ENCODE results near the gene CEACAM5.

CEACAM5 gene
- total RNA-seq = 0 reads per million in 3 donors

DNA sequence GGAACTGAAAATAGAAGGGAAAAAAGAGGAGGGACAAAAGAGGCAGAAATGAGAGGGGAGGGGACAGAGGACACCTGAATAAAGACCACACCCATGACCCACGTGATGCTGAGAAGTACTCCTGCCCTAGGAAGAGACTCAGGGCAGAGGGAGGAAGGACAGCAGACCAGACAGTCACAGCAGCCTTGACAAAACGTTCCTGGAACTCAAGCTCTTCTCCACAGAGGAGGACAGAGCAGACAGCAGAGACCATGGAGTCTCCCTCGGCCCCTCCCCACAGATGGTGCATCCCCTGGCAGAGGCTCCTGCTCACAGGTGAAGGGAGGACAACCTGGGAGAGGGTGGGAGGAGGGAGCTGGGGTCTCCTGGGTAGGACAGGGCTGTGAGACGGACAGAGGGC lies at the start of gene CEACAM5:
TSS of gene CEACAM5 (plus strand) at position 146 of the 400 bp plus-strand sequence. CDS start at position 252, 106 bp downstream.
- Histone ChIP-seq H3K36me3 (ENCODE audit: control insufficient read depth, insufficient read depth, low read length) (no peaks in the 10 kb centered on the region), H3K9me3 (ENCODE audit: control insufficient read depth, low read length) (no peaks in the 10 kb centered on the region), H3K4me1 (ENCODE audit: control insufficient read depth, insufficient read depth, low read length, poor library complexity, severe bottlenecking) (no peaks in the 10 kb centered on the region), H3K27ac (ENCODE audit: insufficient read depth, low read length, poor library complexity, severe bottlenecking) (no peak within 1 kb of the TSS), H3K27me3 (replicated peaks; ENCODE audit: control insufficient read depth, insufficient read depth, low read length, poor library complexity, severe bottlenecking) (peaks cover 11% of the 10 kb centered on the region), H3K4me3 (ENCODE audit: insufficient read depth, low read depth, low read length, poor library complexity, severe bottlenecking) (no peak within 1 kb of the TSS)
- DNase-seq = no peak

GRCh38 chr19:41666075-41666474 lies 42.4 kb upstream of the CEACAM5 start:
- H3K4me3 ChIP-seq (ENCODE audit: insufficient read depth, low read depth, low read length, poor library complexity, severe bottlenecking) = no peak overlapping the region
- no peaks in the 10 kb centered on the region for H3K9me3 ChIP-seq (ENCODE audit: control insufficient read depth, low read length)
- no peak overlapping the region for H3K27ac ChIP-seq (ENCODE audit: insufficient read depth, low read length, poor library complexity, severe bottlenecking)
- peaks cover 4% of the 10 kb centered on the region for H3K27me3 ChIP-seq (replicated peaks; ENCODE audit: control insufficient read depth, insufficient read depth, low read length, poor library complexity, severe bottlenecking)
- H3K36me3 ChIP-seq (ENCODE audit: control insufficient read depth, insufficient read depth, low read length) = no peaks in the 10 kb centered on the region
- no peak for DNase-seq
- no peaks in the 10 kb centered on the region for H3K4me1 ChIP-seq (ENCODE audit: control insufficient read depth, insufficient read depth, low read length, poor library complexity, severe bottlenecking)

- Histone ChIP-seq H3K27ac (ENCODE audit: insufficient read depth, low read length, poor library complexity, severe bottlenecking) (no peak overlapping the region), H3K9me3 (ENCODE audit: control insufficient read depth, low read length) (no peaks in the 10 kb centered on the region), H3K27me3 (replicated peaks; ENCODE audit: control insufficient read depth, insufficient read depth, low read length, poor library complexity, severe bottlenecking) (peaks cover 4% of the 10 kb centered on the region), H3K4me1 (ENCODE audit: control insufficient read depth, insufficient read depth, low read length, poor library complexity, severe bottlenecking) (no peaks in the 10 kb centered on the region), H3K36me3 (ENCODE audit: control insufficient read depth, insufficient read depth, low read length) (no peaks in the 10 kb centered on the region), H3K4me3 (ENCODE audit: insufficient read depth, low read depth, low read length, poor library complexity, severe bottlenecking) (no peak overlapping the region)
- no peak for DNase-seq
Measured at GRCh38 chr19:41668315-41668714, 40.1 kb upstream of the CEACAM5 start.

GRCh38 chr19:41670755-41671154 lies 37.7 kb upstream of the CEACAM5 start:
- no peaks in the 10 kb centered on the region for H3K4me1 ChIP-seq (ENCODE audit: control insufficient read depth, insufficient read depth, low read length, poor library complexity, severe bottlenecking)
- no peaks in the 10 kb centered on the region for H3K9me3 ChIP-seq (ENCODE audit: control insufficient read depth, low read length)
- no peak overlapping the region for H3K4me3 ChIP-seq (ENCODE audit: insufficient read depth, low read depth, low read length, poor library complexity, severe bottlenecking)
- DNase-seq = no peak
- H3K27me3 ChIP-seq (replicated peaks; ENCODE audit: control insufficient read depth, insufficient read depth, low read length, poor library complexity, severe bottlenecking) = peaks cover 7% of the 10 kb centered on the region
- H3K27ac ChIP-seq (ENCODE audit: insufficient read depth, low read length, poor library complexity, severe bottlenecking) = no peak overlapping the region
- no peaks in the 10 kb centered on the region for H3K36me3 ChIP-seq (ENCODE audit: control insufficient read depth, insufficient read depth, low read length)

DNA sequence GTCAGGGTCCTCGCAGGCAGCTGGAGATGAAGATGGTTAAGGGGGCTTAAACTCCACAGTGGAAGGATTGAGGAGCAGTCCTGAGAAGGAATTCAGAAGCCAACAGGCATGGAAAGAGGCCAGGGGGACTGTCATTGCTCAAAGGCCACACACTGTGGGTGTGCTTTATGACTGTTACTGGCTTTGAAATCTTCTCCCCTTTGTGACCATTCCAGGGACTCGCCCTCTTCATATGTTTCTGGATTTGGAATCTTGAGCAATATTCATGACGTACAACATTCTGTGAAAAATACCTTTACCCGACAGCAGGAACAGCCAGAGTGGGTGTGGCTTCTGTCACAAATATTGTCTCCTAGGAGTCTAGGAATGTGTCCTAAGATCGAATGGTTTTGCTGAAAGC lies 36.9 kb upstream of the CEACAM5 start:
- H3K36me3 ChIP-seq (ENCODE audit: control insufficient read depth, insufficient read depth, low read length) = no peaks in the 10 kb centered on the region
- peaks cover 7% of the 10 kb centered on the region for H3K27me3 ChIP-seq (replicated peaks; ENCODE audit: control insufficient read depth, insufficient read depth, low read length, poor library complexity, severe bottlenecking)
- no peak for DNase-seq
- no peak overlapping the region for H3K27ac ChIP-seq (ENCODE audit: insufficient read depth, low read length, poor library complexity, severe bottlenecking)
- no peaks in the 10 kb centered on the region for H3K4me1 ChIP-seq (ENCODE audit: control insufficient read depth, insufficient read depth, low read length, poor library complexity, severe bottlenecking)
- H3K9me3 ChIP-seq (ENCODE audit: control insufficient read depth, low read length) = no peaks in the 10 kb centered on the region
- H3K4me3 ChIP-seq (ENCODE audit: insufficient read depth, low read depth, low read length, poor library complexity, severe bottlenecking) = no peak overlapping the region

GRCh38 chr19:41682437-41682836 lies 26.0 kb upstream of the CEACAM5 start:
- Histone ChIP-seq H3K4me3 (ENCODE audit: insufficient read depth, low read depth, low read length, poor library complexity, severe bottlenecking) (no peak overlapping the region), H3K36me3 (ENCODE audit: control insufficient read depth, insufficient read depth, low read length) (no peaks in the 10 kb centered on the region), H3K9me3 (ENCODE audit: control insufficient read depth, low read length) (no peaks in the 10 kb centered on the region), H3K27me3 (replicated peaks; ENCODE audit: control insufficient read depth, insufficient read depth, low read length, poor library complexity, severe bottlenecking) (no peaks in the 10 kb centered on the region), H3K4me1 (ENCODE audit: control insufficient read depth, insufficient read depth, low read length, poor library complexity, severe bottlenecking) (no peaks in the 10 kb centered on the region), H3K27ac (ENCODE audit: insufficient read depth, low read length, poor library complexity, severe bottlenecking) (no peak overlapping the region)
- DNase-seq = no peak

DNA sequence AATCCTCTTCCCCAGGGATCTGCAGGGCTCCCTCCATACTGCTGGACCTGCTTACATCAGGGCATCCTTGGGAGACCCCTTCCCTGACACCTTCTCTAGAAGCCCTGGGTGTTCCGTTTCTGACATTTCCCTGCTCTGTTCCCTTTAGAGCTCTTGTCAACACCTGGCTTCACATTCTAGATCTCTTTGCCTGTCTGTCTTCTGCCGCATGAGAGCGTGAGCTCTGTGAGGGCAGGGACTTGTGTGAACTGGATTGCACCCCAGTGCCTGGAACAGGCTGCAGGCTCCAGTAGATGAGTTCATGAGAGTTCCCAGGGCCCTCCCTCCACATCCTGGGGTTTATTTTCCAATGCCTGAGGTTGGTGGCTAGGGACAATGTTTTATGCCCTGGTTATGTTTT lies 21.0 kb upstream of the CEACAM5 start:
- DNase-seq = no peak
- H3K4me3 ChIP-seq (ENCODE audit: insufficient read depth, low read depth, low read length, poor library complexity, severe bottlenecking) = no peak overlapping the region
- no peaks in the 10 kb centered on the region for H3K36me3 ChIP-seq (ENCODE audit: control insufficient read depth, insufficient read depth, low read length)
- no peak overlapping the region for H3K27ac ChIP-seq (ENCODE audit: insufficient read depth, low read length, poor library complexity, severe bottlenecking)
- peaks cover 3% of the 10 kb centered on the region for H3K27me3 ChIP-seq (replicated peaks; ENCODE audit: control insufficient read depth, insufficient read depth, low read length, poor library complexity, severe bottlenecking)
- H3K9me3 ChIP-seq (ENCODE audit: control insufficient read depth, low read length) = no peaks in the 10 kb centered on the region
- H3K4me1 ChIP-seq (ENCODE audit: control insufficient read depth, insufficient read depth, low read length, poor library complexity, severe bottlenecking) = no peaks in the 10 kb centered on the region

- H3K27me3 ChIP-seq (replicated peaks; ENCODE audit: control insufficient read depth, insufficient read depth, low read length, poor library complexity, severe bottlenecking) = peaks cover 3% of the 10 kb centered on the region
- H3K36me3 ChIP-seq (ENCODE audit: control insufficient read depth, insufficient read depth, low read length) = no peaks in the 10 kb centered on the region
- no peak within 1 kb of the TSS for H3K27ac ChIP-seq (ENCODE audit: insufficient read depth, low read length, poor library complexity, severe bottlenecking)
- H3K4me1 ChIP-seq (ENCODE audit: control insufficient read depth, insufficient read depth, low read length, poor library complexity, severe bottlenecking) = no peaks in the 10 kb centered on the region
- no peaks in the 10 kb centered on the region for H3K9me3 ChIP-seq (ENCODE audit: control insufficient read depth, low read length)
- H3K4me3 ChIP-seq (ENCODE audit: insufficient read depth, low read depth, low read length, poor library complexity, severe bottlenecking) = no peak within 1 kb of the TSS
- DNase-seq = no peak
Measured at GRCh38 chr19:41688098-41688497, 20.3 kb upstream of the CEACAM5 start, which contains the start of gene CEACAM7. Gene CEACAM7, minus strand, starts transcription at chr19:41688270. Its CDS starts 105 bp downstream, at chr19:41688165.

GRCh38 chr19:41688687-41689086 lies 19.7 kb upstream of the CEACAM5 start:
- H3K36me3 ChIP-seq (ENCODE audit: control insufficient read depth, insufficient read depth, low read length) = no peaks in the 10 kb centered on the region
- DNase-seq = no peak
- H3K4me1 ChIP-seq (ENCODE audit: control insufficient read depth, insufficient read depth, low read length, poor library complexity, severe bottlenecking) = no peaks in the 10 kb centered on the region
- no peaks in the 10 kb centered on the region for H3K9me3 ChIP-seq (ENCODE audit: control insufficient read depth, low read length)
- H3K27me3 ChIP-seq (replicated peaks; ENCODE audit: control insufficient read depth, insufficient read depth, low read length, poor library complexity, severe bottlenecking) = peaks cover 3% of the 10 kb centered on the region
- no peak overlapping the region for H3K4me3 ChIP-seq (ENCODE audit: insufficient read depth, low read depth, low read length, poor library complexity, severe bottlenecking)
- H3K27ac ChIP-seq (ENCODE audit: insufficient read depth, low read length, poor library complexity, severe bottlenecking) = no peak overlapping the region

DNA sequence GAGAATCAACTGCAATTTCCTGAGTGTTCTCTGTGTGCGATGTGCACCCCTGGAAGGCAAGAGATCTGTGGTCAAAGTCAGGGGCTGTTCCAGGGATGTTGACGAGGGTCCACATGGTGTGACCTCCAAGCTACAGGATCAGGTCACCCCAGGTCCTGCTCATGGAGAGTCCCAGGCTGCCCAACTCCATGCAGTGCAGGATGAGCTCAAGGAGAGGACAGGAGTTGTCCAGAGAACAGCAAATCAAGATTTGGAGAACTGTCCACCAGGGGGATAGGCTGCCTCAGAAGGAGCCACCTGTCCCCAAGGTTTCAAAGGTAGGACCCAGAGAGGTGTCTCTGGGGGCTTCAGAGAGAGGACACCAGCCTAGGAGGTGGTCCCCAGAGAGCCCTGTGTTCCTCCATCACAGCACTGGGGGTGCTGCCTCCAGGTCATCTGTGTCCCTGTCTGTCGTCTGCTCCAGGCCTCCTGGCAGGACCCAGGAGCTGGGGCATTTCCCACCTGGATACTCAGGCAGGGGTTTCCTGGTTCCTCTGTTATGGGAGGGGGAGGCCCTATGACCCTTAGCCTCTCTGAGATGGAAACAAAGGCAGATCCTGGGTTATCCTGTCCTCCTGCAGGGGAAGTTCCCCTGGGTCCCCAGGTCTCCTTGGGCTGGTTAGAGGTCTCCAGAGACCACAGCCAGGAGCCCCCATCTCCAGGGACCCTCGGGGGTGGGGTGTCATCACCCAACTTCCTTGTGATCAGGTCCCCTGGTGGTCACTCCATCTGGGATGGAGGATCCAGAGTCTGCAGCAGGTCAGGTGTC lies 18.2 kb upstream of the CEACAM5 start:
- H3K4me3 ChIP-seq (ENCODE audit: insufficient read depth, low read depth, low read length, poor library complexity, severe bottlenecking) = no peak overlapping the region
- H3K9me3 ChIP-seq (ENCODE audit: control insufficient read depth, low read length) = no peaks in the 10 kb centered on the region
- H3K4me1 ChIP-seq (ENCODE audit: control insufficient read depth, insufficient read depth, low read length, poor library complexity, severe bottlenecking) = no peaks in the 10 kb centered on the region
- H3K27me3 ChIP-seq (replicated peaks; ENCODE audit: control insufficient read depth, insufficient read depth, low read length, poor library complexity, severe bottlenecking) = peaks cover 3% of the 10 kb centered on the region
- no peak overlapping the region for H3K27ac ChIP-seq (ENCODE audit: insufficient read depth, low read length, poor library complexity, severe bottlenecking)
- DNase-seq = no peak
- H3K36me3 ChIP-seq (ENCODE audit: control insufficient read depth, insufficient read depth, low read length) = no peaks in the 10 kb centered on the region
